Naive thymus-derived CD4-positive, alpha-beta T cell (primary cell): ENCODE results near the gene UNC119B. TPM values are rescaled to one million over a fixed set of nuclear protein-coding genes. Genes with fewer than 3 reads are reported as not detected.
"Not testable (repeated sequence)": the region's sequence is repeated elsewhere in the genome, so short reads cannot be mapped to it uniquely, and the experiment has no call there.

ENCODE experiments used
- ATAC-seq: fragments of 150-1000 bp; cut with Tn5 transposase; 2 replicates; pipeline ENCODE4 v1.10.0; 2021; ENCODE audit warnings: mild to moderate bottlenecking, moderate library complexity
- CTCF ChIA-PET: fragments of 350-600 bp; sonication (Branson Sonifier 250); formaldehyde crosslinking; loops from one replicate; lab custom pipeline; 2021; ENCODE audit warnings: antibody characterized with exemption; lab: Charles Lee
- POLR2A ChIA-PET: fragments of 350-600 bp; sonication (Branson Sonifier 250); formaldehyde crosslinking; loops from one replicate; lab custom pipeline; 2021; ENCODE audit warnings: antibody characterized with exemption, inconsistent platforms; lab: Charles Lee
- DNase-seq, 9 donors: peaks; one replicate each; pipeline versions ENCODE4 v3.0.0 to v3.0.0-alpha.2; 2020 to 2022; ENCODE audit warnings: mixed read lengths in 1 of 9
- H3K27ac ChIP-seq: one replicate; pipeline ENCODE4 v1.7.0; 2013; ENCODE audit warnings: mild to moderate bottlenecking, low read depth, low read length, moderate library complexity
- H3K27me3 ChIP-seq, 2 donors: one replicate each; pipeline ENCODE4 v1.7.0; 2013; ENCODE audit warnings: low read length in 2 of 2, mild to moderate bottlenecking in 2 of 2, moderate library complexity in 2 of 2; ENCODE audit not compliant: control insufficient read depth in 2 of 2, insufficient read depth in 2 of 2
- H3K36me3 ChIP-seq, 3 experiments: 1 replicate in 2 of 3; 2 replicates in 1 of 3; pipeline ENCODE4 v1.7.0; 2013; ENCODE audit warnings: low read length in 3 of 3, mild to moderate bottlenecking in 3 of 3, moderate library complexity in 1 of 3; ENCODE audit not compliant: insufficient read depth in 3 of 3, control insufficient read depth in 2 of 3
- H3K4me1 ChIP-seq, 2 donors: one replicate each; pipeline ENCODE4 v1.7.0; 2013; ENCODE audit warnings: low read length in 2 of 2, mild to moderate bottlenecking in 2 of 2, moderate library complexity in 1 of 2; ENCODE audit not compliant: control insufficient read depth in 2 of 2, insufficient read depth in 2 of 2
- H3K4me3 ChIP-seq: 2 replicates; pipeline ENCODE4 v1.7.0; 2013; ENCODE audit warnings: mild to moderate bottlenecking, low read length
- H3K9me3 ChIP-seq, 3 experiments: 1 replicate in 2 of 3; 2 replicates in 1 of 3; pipeline ENCODE4 v1.7.0; 2013; ENCODE audit warnings: low read length in 3 of 3; ENCODE audit not compliant: control insufficient read depth in 2 of 3
- H3K27ac Mint-ChIP-seq, 9 donors: one replicate each; pipeline ENCODE4 v1.8.0; 2020 to 2022; ENCODE audit warnings: mixed read lengths in 9 of 9, mild to moderate bottlenecking in 8 of 9, moderate library complexity in 5 of 9, inconsistent platforms in 2 of 9
- H3K27me3 Mint-ChIP-seq, 5 donors: one replicate each; pipeline ENCODE4 v1.8.0; 2021 to 2022; ENCODE audit warnings: mixed read lengths in 5 of 5, mild to moderate bottlenecking in 1 of 5
- H3K36me3 Mint-ChIP-seq, 5 donors: one replicate each; pipeline ENCODE4 v1.8.0; 2020 to 2022; ENCODE audit warnings: mixed read lengths in 5 of 5, mild to moderate bottlenecking in 3 of 5, inconsistent platforms in 1 of 5
- H3K4me1 Mint-ChIP-seq, 7 donors: one replicate each; pipeline ENCODE4 v1.8.0; 2020 to 2022; ENCODE audit warnings: mixed read lengths in 7 of 7, mild to moderate bottlenecking in 3 of 7, inconsistent platforms in 1 of 7
- H3K4me3 Mint-ChIP-seq, 10 donors: one replicate each; pipeline ENCODE4 v1.8.0; 2020 to 2022; ENCODE audit warnings: mild to moderate bottlenecking in 10 of 10, mixed read lengths in 10 of 10, moderate library complexity in 6 of 10, inconsistent platforms in 2 of 10
- H3K9me3 Mint-ChIP-seq, 11 donors: one replicate each; pipeline ENCODE4 v1.8.0; 2020 to 2022; ENCODE audit warnings: mixed read lengths in 11 of 11, mild to moderate bottlenecking in 4 of 11, inconsistent platforms in 1 of 11, moderate library complexity in 1 of 11
- intact Hi-C, 2 donors: fragments of 100-400 bp; cut with micrococcal nuclease; formaldehyde crosslinking; loops; one replicate each; pipeline ENCODE4 v1.15.1; 2023
- polyA plus RNA-seq, 2 donors: library from polyadenylated mRNA; unstranded; fragments of 300-500 nt; fragmentation: Illumina TruSeq; gene quantifications; one replicate each; pipeline ENCODE4 v1.2.3, GENCODE V29; 2021
- total RNA-seq, 6 experiments: library from RNA in 5 of 6; stranded (reverse) in 5 of 6; gene quantifications; 1 replicate in 5 of 6; 2 replicates in 1 of 6; pipeline ENCODE4 v1.2.3 and lab custom pipeline; 2021 to 2026

The UNC119B gene
- total and polyA plus RNA-seq, 7 experiments from 2014 or later, result 10.6 to 26.7 (median 15.2) TPM

- Histone ChIP-seq H3K27ac (no peak overlapping the region), H3K36me3 (no peaks in the 10 kb centered on the region), H3K4me1 (no peaks in the 10 kb centered on the region), H3K27me3 (no peaks in the 10 kb centered on the region), H3K9me3 (no peaks in the 10 kb centered on the region), H3K4me3 (no peak overlapping the region)
- intact Hi-C loops, result no loop called here
- CTCF ChIA-PET, result no interaction called here
- peaks cover 0 to under 1% (median 0%) of the 10 kb centered on the region in 5 donors for H3K27me3 Mint-ChIP-seq
- no peak for ATAC-seq
- no peak overlapping the region for H3K4me3 Mint-ChIP-seq
- peaks cover 0 to 2% (median 0%) of the 10 kb centered on the region in 7 donors for H3K4me1 Mint-ChIP-seq
- H3K36me3 Mint-ChIP-seq, result no peaks in the 10 kb centered on the region
- H3K27ac Mint-ChIP-seq, result no peak overlapping the region
- POLR2A ChIA-PET, result no interaction called here
- peaks cover 0 to 1% (median 0%) of the 10 kb centered on the region in 11 donors for H3K9me3 Mint-ChIP-seq
- no peak for DNase-seq
Observed at GRCh38 chr12:120668868-120669840, 41.1 kb upstream of the UNC119B start.

GRCh38 chr12:120670237-120670636 lies 40.0 kb upstream of the UNC119B start:
- DNase-seq, H3K9me3 ChIP-seq, H3K27me3 Mint-ChIP-seq, H3K4me1 ChIP-seq, H3K27me3 ChIP-seq, H3K27ac Mint-ChIP-seq, H3K27ac ChIP-seq, H3K4me3 Mint-ChIP-seq, intact Hi-C loops, H3K36me3 Mint-ChIP-seq, ATAC-seq, H3K4me1 Mint-ChIP-seq, H3K9me3 Mint-ChIP-seq, H3K4me3 ChIP-seq, H3K36me3 ChIP-seq: not testable (repeated sequence)
- CTCF ChIA-PET, result interaction anchor here (1.1 kb wide), 1 partner anchor 88 kb away, joined by 3 read pairs; no protein-coding TSS in a partner anchor
- POLR2A ChIA-PET, result interaction anchor here (0.5 kb wide), 1 partner anchor 141 kb away, joined by 4 read pairs; the partner anchor contains the start of gene COQ5

- Histone ChIP-seq H3K9me3 (no peaks in the 10 kb centered on the region), H3K4me3 (no peak overlapping the region), H3K27ac (no peak overlapping the region), H3K4me1 (no peaks in the 10 kb centered on the region), H3K36me3 (no peaks in the 10 kb centered on the region), H3K27me3 (no peaks in the 10 kb centered on the region)
- H3K9me3 Mint-ChIP-seq, result peaks cover 0 to 2% (median 0%) of the 10 kb centered on the region in 11 donors
- peaks cover 0 to 2% (median 0%) of the 10 kb centered on the region in 7 donors for H3K4me1 Mint-ChIP-seq
- no peak for DNase-seq
- peaks cover 0 to 6% (median 0%) of the 10 kb centered on the region in 5 donors for H3K27me3 Mint-ChIP-seq
- CTCF ChIA-PET, result interaction anchor here (1.1 kb wide), 1 partner anchor 88 kb away, joined by 3 read pairs; no protein-coding TSS in a partner anchor
- H3K4me3 Mint-ChIP-seq, result no peak overlapping the region
- POLR2A ChIA-PET, result interaction anchor here (0.5 kb wide), 1 partner anchor 142 kb away, joined by 4 read pairs; the partner anchor contains the start of gene COQ5
- no peaks in the 10 kb centered on the region for H3K36me3 Mint-ChIP-seq
- H3K27ac Mint-ChIP-seq, result peak overlapping the region in 1 of 9 donors; percentile 1
- no peak for ATAC-seq
- intact Hi-C loops, result no loop called here
Observed at GRCh38 chr12:120670667-120671066, 39.6 kb upstream of the UNC119B start.

GRCh38 chr12:120674097-120674636 lies 36.1 kb upstream of the UNC119B start:
- Mint-ChIP-seq H3K36me3 (no peaks in the 10 kb centered on the region), H3K27me3 (peaks cover 0 to 6% (median 0%) of the 10 kb centered on the region in 5 donors), H3K9me3 (peaks cover 0 to 2% (median 0%) of the 10 kb centered on the region in 11 donors), H3K4me1 (peaks cover 0 to 17% (median 0%) of the 10 kb centered on the region in 7 donors), H3K4me3 (no peak overlapping the region), H3K27ac (no peak overlapping the region)
- POLR2A ChIA-PET, result interaction anchor here (0.6 kb wide), 1 partner anchor 310 kb away, joined by 3 read pairs; no protein-coding TSS in a partner anchor
- H3K27ac ChIP-seq, result no peak overlapping the region
- intact Hi-C loops, result no loop called here
- no peaks in the 10 kb centered on the region for H3K27me3 ChIP-seq
- H3K36me3 ChIP-seq, result no peaks in the 10 kb centered on the region
- no peaks in the 10 kb centered on the region for H3K4me1 ChIP-seq
- H3K4me3 ChIP-seq, result no peak overlapping the region
- CTCF ChIA-PET, result no interaction called here
- DNase-seq (no peak), ATAC-seq (peak; percentile 26)
- no peaks in the 10 kb centered on the region for H3K9me3 ChIP-seq

- Mint-ChIP-seq H3K36me3 (no peaks in the 10 kb centered on the region), H3K27ac (peak overlapping the region in 1 of 9 donors; percentile 60), H3K27me3 (peaks cover 0 to 6% (median 0%) of the 10 kb centered on the region in 5 donors), H3K4me1 (peaks cover 0 to 26% (median 0%) of the 10 kb centered on the region in 7 donors), H3K9me3 (peaks cover 0 to 2% (median 0%) of the 10 kb centered on the region in 11 donors), H3K4me3 (peak overlapping the region in 1 of 10 donors; percentile 12)
- H3K4me1 ChIP-seq, result no peaks in the 10 kb centered on the region
- ChIA-PET CTCF (interaction anchor here (1.1 kb wide), 1 partner anchor 30 kb away, joined by 6 read pairs; no protein-coding TSS in a partner anchor), POLR2A (no interaction called here)
- ATAC-seq (no peak), DNase-seq (no peak)
- intact Hi-C loops, result loop anchor here in 1 of 2 donors (5.0 kb wide), 1 partner anchor 34 kb away; the partner anchor contains the start of gene UNC119B
- H3K36me3 ChIP-seq, result no peaks in the 10 kb centered on the region
- no peaks in the 10 kb centered on the region for H3K9me3 ChIP-seq
- H3K27me3 ChIP-seq, result no peaks in the 10 kb centered on the region
- no peak overlapping the region for H3K27ac ChIP-seq
- H3K4me3 ChIP-seq, result no peak overlapping the region
Observed at GRCh38 chr12:120677765-120678473, 32.3 kb upstream of the UNC119B start.

- ATAC-seq (no peak), DNase-seq (no peak)
- no peak overlapping the region for H3K27ac ChIP-seq
- Mint-ChIP-seq H3K4me1 (peaks cover 0 to 25% (median 0%) of the 10 kb centered on the region in 7 donors), H3K4me3 (peak overlapping the region in 1 of 10 donors; percentile 33), H3K27me3 (peaks cover 0 to 6% (median 0%) of the 10 kb centered on the region in 5 donors), H3K36me3 (no peaks in the 10 kb centered on the region), H3K9me3 (peaks cover 0 to 2% (median 0%) of the 10 kb centered on the region in 11 donors), H3K27ac (peak overlapping the region in 1 of 9 donors; percentile 29)
- H3K4me1 ChIP-seq, result no peaks in the 10 kb centered on the region
- H3K4me3 ChIP-seq, result no peak overlapping the region
- intact Hi-C loops, result loop anchor here in 1 of 2 donors (5.0 kb wide), 1 partner anchor 34 kb away; the partner anchor contains the start of gene UNC119B
- no peaks in the 10 kb centered on the region for H3K9me3 ChIP-seq
- no peaks in the 10 kb centered on the region for H3K36me3 ChIP-seq
- CTCF ChIA-PET, result interaction anchor here (0.5 to 1.2 kb wide), 2 partner anchors 30 to 252 kb away, joined by 3 read pairs; no protein-coding TSS in a partner anchor
- POLR2A ChIA-PET, result interaction anchor here (0.9 kb wide), 1 partner anchor 477 kb away, joined by 3 read pairs; no protein-coding TSS in a partner anchor
- H3K27me3 ChIP-seq, result no peaks in the 10 kb centered on the region
Observed at GRCh38 chr12:120678572-120678971, 31.7 kb upstream of the UNC119B start.
